ENCODE results near the gene DDB1. TPM values are rescaled to one million over a fixed set of nuclear protein-coding genes. Genes with fewer than 3 reads are reported as not detected.

Gene DDB1
- total and polyA plus RNA-seq, 2 of the 13 experiments (the other 11 are each of a cell fraction or from before 2014, with no cell fraction given) = 217 to 266 TPM

DNA sequence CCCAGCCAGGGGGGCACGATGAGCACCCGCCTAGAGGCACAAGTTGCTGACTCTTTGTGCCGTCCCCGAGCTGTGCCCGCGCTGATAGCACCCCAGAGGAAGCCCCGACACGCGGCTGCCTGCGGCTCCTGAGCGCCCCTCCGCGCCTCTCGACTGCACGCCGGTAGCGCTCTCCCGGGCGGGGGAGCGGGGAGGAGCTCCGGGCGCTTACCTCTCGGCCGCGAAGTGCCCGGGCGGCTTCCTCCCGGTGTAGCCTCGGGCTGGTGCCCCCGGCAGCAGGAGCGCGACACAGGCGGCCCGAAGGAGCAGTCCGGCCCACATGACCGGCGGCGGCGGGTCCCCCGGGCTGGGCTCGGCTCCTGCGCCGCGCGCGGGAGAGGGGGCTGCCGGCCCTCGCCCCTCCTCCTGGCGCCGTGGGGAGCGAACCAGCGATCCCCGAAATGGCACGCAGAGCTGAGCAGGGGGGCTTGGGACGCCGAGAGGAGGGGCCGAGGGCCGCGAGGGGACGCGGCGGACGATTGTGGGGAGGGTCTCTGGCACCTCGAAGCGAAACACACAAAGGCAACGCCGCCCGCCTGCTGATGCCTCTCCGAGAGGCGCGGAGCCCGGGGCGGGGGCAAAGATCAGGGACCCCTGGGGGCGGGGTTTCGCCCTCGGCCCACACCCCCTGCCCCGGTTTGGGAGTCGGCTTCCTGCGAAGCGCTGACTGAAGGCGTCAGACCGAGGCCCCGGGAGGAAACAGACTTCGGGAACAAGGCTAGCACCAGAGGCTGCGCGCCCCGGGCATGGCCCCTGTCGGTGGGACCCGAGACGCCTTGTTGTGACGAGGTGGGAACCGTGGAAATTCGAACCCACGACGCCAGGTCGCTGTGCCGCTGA lies 37.9 kb downstream of the DDB1 start, which contains the start of gene VWCE (continued):
- TF ChIP-seq, protein P1, sequence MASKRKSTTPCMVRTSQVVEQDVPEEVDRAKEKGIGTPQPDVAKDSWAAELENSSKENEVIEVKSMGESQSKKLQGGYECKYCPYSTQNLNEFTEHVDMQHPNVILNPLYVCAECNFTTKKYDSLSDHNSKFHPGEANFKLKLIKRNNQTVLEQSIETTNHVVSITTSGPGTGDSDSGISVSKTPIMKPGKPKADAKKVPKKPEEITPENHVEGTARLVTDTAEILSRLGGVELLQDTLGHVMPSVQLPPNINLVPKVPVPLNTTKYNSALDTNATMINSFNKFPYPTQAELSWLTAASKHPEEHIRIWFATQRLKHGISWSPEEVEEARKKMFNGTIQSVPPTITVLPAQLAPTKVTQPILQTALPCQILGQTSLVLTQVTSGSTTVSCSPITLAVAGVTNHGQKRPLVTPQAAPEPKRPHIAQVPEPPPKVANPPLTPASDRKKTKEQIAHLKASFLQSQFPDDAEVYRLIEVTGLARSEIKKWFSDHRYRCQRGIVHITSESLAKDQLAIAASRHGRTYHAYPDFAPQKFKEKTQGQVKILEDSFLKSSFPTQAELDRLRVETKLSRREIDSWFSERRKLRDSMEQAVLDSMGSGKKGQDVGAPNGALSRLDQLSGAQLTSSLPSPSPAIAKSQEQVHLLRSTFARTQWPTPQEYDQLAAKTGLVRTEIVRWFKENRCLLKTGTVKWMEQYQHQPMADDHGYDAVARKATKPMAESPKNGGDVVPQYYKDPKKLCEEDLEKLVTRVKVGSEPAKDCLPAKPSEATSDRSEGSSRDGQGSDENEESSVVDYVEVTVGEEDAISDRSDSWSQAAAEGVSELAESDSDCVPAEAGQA (IDR thresholded peaks at IDR 0.05; ENCODE audit: low read depth) = peak; percentile 18; the same call in 1 of the 2 replicates
- TF ChIP-seq, protein P1 (CRISPR knock-in tag; IDR thresholded peaks at IDR 0.05; ENCODE audit: borderline replicate concordance) = peak; percentile 67; the same call in 1 of the 2 replicates
- no peak for TF ChIP-seq ZNF10 (CRISPR knock-in tag; IDR thresholded peaks at IDR 0.05; ENCODE audit: borderline replicate concordance, low read depth)
- no peak for TF ChIP-seq SMAD1 (CRISPR knock-in tag; IDR thresholded peaks at IDR 0.05; ENCODE audit: borderline replicate concordance, low read depth)
- peak; percentile 40; the same call in 1 of the 2 replicates for TF ChIP-seq SALL1 (CRISPR knock-in tag; IDR thresholded peaks at IDR 0.05)
- TF ChIP-seq, protein P2, sequence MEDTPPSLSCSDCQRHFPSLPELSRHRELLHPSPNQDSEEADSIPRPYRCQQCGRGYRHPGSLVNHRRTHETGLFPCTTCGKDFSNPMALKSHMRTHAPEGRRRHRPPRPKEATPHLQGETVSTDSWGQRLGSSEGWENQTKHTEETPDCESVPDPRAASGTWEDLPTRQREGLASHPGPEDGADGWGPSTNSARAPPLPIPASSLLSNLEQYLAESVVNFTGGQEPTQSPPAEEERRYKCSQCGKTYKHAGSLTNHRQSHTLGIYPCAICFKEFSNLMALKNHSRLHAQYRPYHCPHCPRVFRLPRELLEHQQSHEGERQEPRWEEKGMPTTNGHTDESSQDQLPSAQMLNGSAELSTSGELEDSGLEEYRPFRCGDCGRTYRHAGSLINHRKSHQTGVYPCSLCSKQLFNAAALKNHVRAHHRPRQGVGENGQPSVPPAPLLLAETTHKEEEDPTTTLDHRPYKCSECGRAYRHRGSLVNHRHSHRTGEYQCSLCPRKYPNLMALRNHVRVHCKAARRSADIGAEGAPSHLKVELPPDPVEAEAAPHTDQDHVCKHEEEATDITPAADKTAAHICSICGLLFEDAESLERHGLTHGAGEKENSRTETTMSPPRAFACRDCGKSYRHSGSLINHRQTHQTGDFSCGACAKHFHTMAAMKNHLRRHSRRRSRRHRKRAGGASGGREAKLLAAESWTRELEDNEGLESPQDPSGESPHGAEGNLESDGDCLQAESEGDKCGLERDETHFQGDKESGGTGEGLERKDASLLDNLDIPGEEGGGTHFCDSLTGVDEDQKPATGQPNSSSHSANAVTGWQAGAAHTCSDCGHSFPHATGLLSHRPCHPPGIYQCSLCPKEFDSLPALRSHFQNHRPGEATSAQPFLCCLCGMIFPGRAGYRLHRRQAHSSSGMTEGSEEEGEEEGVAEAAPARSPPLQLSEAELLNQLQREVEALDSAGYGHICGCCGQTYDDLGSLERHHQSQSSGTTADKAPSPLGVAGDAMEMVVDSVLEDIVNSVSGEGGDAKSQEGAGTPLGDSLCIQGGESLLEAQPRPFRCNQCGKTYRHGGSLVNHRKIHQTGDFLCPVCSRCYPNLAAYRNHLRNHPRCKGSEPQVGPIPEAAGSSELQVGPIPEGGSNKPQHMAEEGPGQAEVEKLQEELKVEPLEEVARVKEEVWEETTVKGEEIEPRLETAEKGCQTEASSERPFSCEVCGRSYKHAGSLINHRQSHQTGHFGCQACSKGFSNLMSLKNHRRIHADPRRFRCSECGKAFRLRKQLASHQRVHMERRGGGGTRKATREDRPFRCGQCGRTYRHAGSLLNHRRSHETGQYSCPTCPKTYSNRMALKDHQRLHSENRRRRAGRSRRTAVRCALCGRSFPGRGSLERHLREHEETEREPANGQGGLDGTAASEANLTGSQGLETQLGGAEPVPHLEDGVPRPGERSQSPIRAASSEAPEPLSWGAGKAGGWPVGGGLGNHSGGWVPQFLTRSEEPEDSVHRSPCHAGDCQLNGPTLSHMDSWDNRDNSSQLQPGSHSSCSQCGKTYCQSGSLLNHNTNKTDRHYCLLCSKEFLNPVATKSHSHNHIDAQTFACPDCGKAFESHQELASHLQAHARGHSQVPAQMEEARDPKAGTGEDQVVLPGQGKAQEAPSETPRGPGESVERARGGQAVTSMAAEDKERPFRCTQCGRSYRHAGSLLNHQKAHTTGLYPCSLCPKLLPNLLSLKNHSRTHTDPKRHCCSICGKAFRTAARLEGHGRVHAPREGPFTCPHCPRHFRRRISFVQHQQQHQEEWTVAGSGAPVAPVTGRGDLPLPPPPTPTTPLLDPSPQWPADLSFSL (CRISPR knock-in tag; IDR thresholded peaks at IDR 0.05) = no peak
- TF ChIP-seq AHR (CRISPR knock-in tag; IDR thresholded peaks at IDR 0.05) = no peak
- TF ChIP-seq, protein P3, sequence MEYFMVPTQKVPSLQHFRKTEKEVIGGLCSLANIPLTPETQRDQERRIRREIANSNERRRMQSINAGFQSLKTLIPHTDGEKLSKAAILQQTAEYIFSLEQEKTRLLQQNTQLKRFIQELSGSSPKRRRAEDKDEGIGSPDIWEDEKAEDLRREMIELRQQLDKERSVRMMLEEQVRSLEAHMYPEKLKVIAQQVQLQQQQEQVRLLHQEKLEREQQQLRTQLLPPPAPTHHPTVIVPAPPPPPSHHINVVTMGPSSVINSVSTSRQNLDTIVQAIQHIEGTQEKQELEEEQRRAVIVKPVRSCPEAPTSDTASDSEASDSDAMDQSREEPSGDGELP (IDR thresholded peaks at IDR 0.05; ENCODE audit: borderline replicate concordance, low read depth) = no peak
- no peak for TF ChIP-seq FOXM1 (CRISPR knock-in tag; IDR thresholded peaks at IDR 0.05)
- TF ChIP-seq RBAK (CRISPR knock-in tag; IDR thresholded peaks at IDR 0.05) = no peak; the same call in 1 of the 2 replicates
- no peak for TF ChIP-seq RFX1 (IDR thresholded peaks at IDR 0.05)
